ENCODE measurements around the gene TXNRD2. TPM values are rescaled to one million over a fixed set of nuclear protein-coding genes. Genes with fewer than 3 reads are reported as not detected.
A peak's percentile ranks its signal among the peaks of the same experiment; 100 is the strongest.

TXNRD2 gene
- total RNA-seq, 1 experiment from 2014 or later = 39.9 TPM

GRCh38 chr22:19870153-19871022 lies 71.2 kb downstream of the TXNRD2 start:
- no peak for TF ChIP-seq CTCF (IDR thresholded peaks at IDR 0.05; ENCODE audit: unreplicated experiment)
- no peaks in the 10 kb centered on the region for H3K9me3 Mint-ChIP-seq (ENCODE audit: unreplicated experiment)
- H3K4me1 Mint-ChIP-seq (ENCODE audit: insufficient read depth, unreplicated experiment) = peaks cover 10% of the 10 kb centered on the region
- DNase-seq (ENCODE audit: unreplicated experiment) = no peak
- ChIA-PET CTCF (interaction anchor here (1.5 kb wide), 1 partner anchor 139 kb away, joined by 4 read pairs; no protein-coding TSS in a partner anchor), POLR2A (interaction anchor here (3.1 kb wide), 1 partner anchor 15 kb away, joined by 16 read pairs; the partner anchor contains the start of genes GNB1L and RTL10)
- no TSS peak for BruUV-seq (replicated peaks)
- intact Hi-C loops (cut with micrococcal nuclease) = no loop called here
- H3K4me3 Mint-ChIP-seq (ENCODE audit: unreplicated experiment) = no peak overlapping the region
- no peak overlapping the region for H3K27ac Mint-ChIP-seq (ENCODE audit: low read depth, unreplicated experiment)
- no peaks in the 10 kb centered on the region for H3K27me3 Mint-ChIP-seq (ENCODE audit: insufficient read depth, unreplicated experiment)
- H3K36me3 Mint-ChIP-seq (ENCODE audit: insufficient read depth, unreplicated experiment) = peaks cover 7% of the 10 kb centered on the region

GRCh38 chr22:19869497-19870152 lies 72.0 kb downstream of the TXNRD2 start:
- TF ChIP-seq CTCF (IDR thresholded peaks at IDR 0.05; ENCODE audit: unreplicated experiment) = no peak
- no peak overlapping the region for H3K27ac Mint-ChIP-seq (ENCODE audit: low read depth, unreplicated experiment)
- no peaks in the 10 kb centered on the region for H3K27me3 Mint-ChIP-seq (ENCODE audit: insufficient read depth, unreplicated experiment)
- ChIA-PET CTCF (interaction anchor here (0.6 kb wide), 1 partner anchor 191 kb away, joined by 3 read pairs; no protein-coding TSS in a partner anchor), POLR2A (interaction anchor here (1.3 to 3.1 kb wide), 2 partner anchors 7 to 14 kb away, joined by 3 to 16 read pairs; partner anchors contain the start of genes GNB1L and RTL10)
- BruUV-seq (replicated peaks) = no TSS peak
- no peak for DNase-seq (ENCODE audit: unreplicated experiment)
- peaks cover 12% of the 10 kb centered on the region for H3K4me1 Mint-ChIP-seq (ENCODE audit: insufficient read depth, unreplicated experiment)
- no peaks in the 10 kb centered on the region for H3K9me3 Mint-ChIP-seq (ENCODE audit: unreplicated experiment)
- no peak overlapping the region for H3K4me3 Mint-ChIP-seq (ENCODE audit: unreplicated experiment)
- peaks cover 7% of the 10 kb centered on the region for H3K36me3 Mint-ChIP-seq (ENCODE audit: insufficient read depth, unreplicated experiment)
- intact Hi-C loops (cut with micrococcal nuclease) = no loop called here

- peaks cover under 1% of the 10 kb centered on the region for H3K36me3 Mint-ChIP-seq (ENCODE audit: insufficient read depth, unreplicated experiment)
- peaks cover 12% of the 10 kb centered on the region for H3K4me1 Mint-ChIP-seq (ENCODE audit: insufficient read depth, unreplicated experiment)
- peak overlapping the region; percentile 78 for H3K27ac Mint-ChIP-seq (ENCODE audit: low read depth, unreplicated experiment)
- H3K27me3 Mint-ChIP-seq (ENCODE audit: insufficient read depth, unreplicated experiment) = no peaks in the 10 kb centered on the region
- ChIA-PET CTCF (interaction anchor here (0.6 to 0.7 kb wide), 2 partner anchors 23 to 191 kb away, joined by 3 read pairs; no protein-coding TSS in a partner anchor), POLR2A (interaction anchor here (0.7 to 3.1 kb wide), 4 partner anchors 8 to 189 kb away, joined by 3 to 16 read pairs (median 3); partner anchors contain the start of genes GNB1L and RTL10)
- DNase-seq (ENCODE audit: unreplicated experiment) = no peak
- H3K4me3 Mint-ChIP-seq (ENCODE audit: unreplicated experiment) = no peak overlapping the region
- H3K9me3 Mint-ChIP-seq (ENCODE audit: unreplicated experiment) = no peaks in the 10 kb centered on the region
- BruUV-seq (replicated peaks) = no TSS peak
- intact Hi-C loops (cut with micrococcal nuclease) = no loop called here
- no peak for TF ChIP-seq CTCF (IDR thresholded peaks at IDR 0.05; ENCODE audit: unreplicated experiment)
Observed at GRCh38 chr22:19868773-19869471, 72.7 kb downstream of the TXNRD2 start.
